CD4-positive, alpha-beta T cell treated with Interferon alpha-2 for 1 hour (primary cell): ENCODE results near the gene TTC39B.

Experiments used
- DNase-seq, 2 donors: peaks; one replicate each; pipeline ENCODE4 v3.0.0-alpha.2; 2020 to 2022

The TTC39B gene

DNA sequence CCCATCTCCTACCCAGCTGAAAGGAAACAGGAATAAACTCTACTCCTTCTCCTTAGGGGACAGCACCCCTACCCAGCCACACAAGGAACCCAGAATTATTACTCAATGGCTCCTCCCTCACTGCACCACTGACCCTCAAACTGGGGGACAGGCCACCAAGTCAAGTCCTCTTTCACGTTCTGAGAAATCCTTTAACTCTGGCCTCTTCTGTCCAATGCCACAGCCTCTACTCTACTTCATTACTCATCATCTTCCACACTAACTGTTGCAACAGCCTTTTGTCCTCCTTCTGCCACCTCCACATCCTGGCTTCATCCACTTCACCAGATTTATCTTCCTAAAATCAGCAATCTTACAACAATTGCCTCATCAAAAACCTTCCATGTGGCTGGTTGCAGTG, 6.8 kb downstream of the TTC39B start:
- no peak for DNase-seq

DNA sequence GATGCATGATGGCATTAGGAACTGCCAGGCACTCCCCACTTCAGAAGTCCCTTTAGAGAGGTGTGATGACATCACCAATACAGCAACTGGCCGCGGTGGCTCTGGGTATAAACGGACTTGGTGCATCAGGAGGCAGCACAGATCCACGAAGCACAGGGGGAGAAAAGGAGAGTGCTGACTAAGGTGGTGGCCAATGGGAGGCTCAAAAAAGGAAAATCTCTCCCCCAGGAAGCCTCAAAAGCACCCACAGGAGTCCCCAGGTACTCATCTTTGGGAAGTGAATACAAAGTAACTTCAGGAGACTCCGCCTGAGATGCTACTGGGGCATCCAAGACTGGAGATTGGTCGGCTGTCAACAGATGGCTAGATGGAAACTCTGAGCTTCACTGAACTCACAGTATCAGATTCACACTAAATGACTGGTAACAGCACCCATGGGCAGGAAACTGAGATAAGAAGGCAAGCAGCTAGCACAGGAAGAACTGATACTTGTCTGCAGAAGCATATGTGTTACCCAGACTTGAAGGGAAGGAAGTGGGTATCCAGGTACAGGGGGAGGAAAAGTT, 7.6 kb downstream of the TTC39B start:
- DNase-seq: peak; percentile 69 to 83

DNA sequence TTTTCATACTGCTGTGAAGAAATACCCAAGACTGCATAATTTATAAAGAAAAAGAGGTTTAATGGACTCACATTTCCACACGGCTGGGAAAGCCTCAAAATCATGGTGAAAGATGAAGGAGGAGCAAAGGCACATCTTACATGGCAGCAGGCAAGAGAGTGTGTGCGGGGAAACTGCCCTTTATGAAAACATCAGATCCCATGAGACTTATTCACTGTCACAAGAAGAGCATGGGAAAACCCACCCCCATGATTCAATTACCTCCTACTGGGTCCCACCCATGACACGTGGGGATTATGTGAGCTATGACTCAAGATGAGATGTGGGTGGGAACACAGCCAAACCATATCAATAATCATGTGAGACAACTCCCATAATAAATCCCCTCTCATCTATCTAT, 8.7 kb downstream of the TTC39B start:
- DNase-seq: no peak

DNA sequence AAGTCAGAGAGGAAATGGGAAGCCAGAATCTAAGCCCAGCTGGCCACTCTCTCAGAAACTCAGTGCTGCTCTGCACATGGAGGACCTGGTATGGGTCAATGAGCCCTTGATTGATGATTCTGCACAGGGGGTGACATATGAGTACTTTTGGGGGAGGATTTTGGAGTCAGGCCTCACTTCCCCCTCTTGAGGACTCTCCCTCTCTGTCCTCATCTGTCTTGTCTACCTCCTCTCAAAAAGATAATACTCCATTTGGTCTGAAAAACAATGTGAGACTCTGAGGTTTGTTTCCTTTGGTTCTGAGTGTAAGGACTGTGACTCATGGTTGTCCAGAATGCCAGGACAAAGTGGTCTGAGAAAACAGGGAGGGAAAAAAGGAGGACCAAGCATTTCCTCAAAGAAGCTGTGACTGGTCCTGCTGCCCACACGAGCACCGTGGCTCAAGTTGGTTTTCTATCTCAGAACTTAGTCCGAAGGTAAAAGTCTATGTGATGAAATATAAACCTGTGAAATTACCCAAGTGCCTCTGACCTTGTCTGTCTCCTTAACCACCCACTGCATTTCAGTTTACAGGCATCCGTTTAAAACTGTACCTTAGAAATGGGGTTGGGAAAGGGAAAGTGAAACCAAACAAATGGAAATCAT, 11.1 kb downstream of the TTC39B start:
- DNase-seq: peak; percentile 26 to 82

DNA sequence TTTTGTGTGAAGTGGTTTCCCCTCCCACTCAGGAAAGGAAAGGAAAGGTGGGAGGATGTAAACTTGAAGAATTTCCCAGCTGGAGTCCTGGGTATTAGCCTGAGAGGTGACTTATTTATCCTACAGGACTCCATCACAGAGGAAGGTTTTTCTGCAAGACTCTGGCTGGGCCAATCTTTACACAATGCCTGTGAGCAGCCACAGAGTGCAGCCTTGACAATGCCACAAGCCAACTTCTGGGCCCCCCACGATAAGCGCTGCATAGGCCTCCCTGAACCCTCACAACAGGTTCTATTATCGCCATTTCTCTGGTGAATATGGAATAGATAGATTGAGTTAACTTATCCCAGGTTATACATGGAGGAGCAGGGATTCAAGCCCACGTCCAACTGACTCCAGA, 12.4 kb downstream of the TTC39B start:
- DNase-seq: no peak

DNA sequence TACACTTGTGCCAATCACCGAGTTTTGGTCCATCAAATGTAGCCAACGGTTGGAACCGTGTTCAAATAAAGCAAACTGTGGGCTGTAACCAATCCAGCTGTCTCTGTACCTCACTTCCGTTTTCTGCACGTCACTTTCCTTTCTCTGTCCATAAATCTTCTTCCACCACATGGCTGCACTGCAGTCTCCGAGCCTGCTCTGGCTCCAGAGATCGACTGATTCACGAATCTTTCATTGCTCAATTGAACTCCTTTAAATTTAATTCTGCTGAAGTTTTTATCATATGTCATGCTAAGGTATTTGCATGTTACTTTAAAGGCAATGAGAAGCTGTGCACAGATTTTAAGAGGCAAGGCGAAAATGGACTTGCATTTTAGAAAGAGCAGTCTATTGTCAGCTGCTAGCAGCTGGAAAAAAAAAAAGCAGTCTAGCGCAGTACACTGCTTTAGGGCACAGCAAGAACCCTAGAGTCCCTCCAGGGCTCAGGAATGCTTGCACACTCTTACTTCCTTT, 13.2 kb downstream of the TTC39B start:
- DNase-seq: peak; percentile 22 to 62

DNA sequence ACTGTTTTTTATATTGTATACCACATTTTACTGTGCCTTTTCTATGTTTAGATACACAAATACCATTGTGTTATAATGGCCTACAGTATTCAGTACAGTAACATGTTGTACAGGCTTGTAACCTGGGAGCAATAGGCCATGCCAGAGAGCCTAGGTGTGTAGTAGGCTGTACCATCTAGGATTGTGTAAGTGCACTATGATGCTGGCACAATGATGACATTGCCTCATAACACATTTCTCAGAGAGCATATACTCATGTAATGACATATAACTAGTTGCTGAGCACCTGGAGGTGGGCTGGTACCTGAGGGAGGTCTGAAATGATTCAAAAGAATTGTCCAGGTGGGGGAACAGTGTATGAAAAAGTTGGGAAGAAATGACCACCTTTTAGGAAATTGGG, 13.9 kb downstream of the TTC39B start:
- DNase-seq: no peak

DNA sequence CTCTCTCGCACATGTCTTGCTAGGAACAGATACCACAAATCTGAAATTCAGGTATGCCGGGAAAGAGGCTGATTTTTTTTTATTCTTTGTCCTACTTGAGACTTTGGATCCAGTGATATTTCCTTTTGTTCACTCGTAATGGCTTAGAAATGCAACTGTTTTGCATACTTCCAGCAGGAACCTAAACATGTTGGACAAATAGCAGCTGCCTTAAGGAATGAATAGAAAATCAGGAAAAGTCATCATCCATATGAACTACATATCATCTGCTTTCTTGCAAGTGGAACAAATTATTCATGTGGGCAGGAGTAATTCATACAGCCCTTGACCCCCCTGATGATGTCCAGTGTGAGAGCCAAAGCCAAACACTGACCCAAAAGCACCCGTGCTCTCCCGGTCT, 17.4 kb downstream of the TTC39B start:
- no peak for DNase-seq

DNA sequence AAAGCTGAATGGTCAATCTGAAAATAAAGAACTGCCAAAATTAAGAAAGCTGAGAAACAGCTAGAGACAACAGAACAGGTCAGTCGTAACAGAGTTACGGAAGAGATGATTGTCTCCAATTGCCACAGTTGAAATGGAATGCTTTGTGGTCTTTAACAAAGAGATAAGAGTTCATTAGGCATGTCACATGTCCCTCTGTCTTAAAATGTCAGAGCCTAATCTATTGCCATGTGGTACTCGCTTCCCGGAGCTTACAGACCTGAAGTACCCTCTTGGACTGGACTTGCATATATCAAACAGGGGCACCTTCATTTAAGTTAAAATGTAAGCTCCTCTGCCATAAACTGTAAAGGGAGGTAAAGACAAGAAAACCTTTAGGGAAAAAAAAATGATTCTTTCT, 19.7 kb downstream of the TTC39B start:
- DNase-seq: no peak

DNA sequence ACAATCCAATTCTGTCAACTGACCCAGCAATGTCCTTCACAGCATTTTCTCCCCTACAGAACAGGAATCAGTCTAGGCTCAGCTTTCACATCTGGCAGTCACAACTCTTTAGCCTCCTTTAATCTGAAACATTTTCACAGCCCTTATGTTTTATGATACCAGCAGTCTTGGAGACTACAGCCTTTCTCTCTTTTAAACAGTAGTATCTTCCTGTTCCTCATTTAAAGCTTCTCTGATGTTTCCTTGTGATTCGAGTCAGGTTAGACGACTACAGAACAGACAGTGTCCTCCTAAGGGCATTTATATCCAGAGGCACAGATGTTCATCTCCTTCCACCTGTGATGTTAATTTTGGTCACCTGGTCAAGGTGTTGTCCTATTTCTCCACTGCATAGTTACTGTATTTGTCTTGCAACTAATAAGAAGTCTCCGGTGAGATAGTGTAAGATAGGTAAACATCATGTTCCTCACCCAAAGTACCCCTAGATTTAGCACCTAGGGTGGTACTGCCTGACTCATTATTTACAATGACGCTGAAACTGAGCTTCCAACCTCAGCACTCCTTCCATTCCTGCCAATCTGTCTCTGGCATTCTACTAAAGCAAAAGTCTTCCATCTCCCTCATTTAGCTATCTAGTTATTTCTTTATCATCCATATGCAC, 20.7 kb downstream of the TTC39B start:
- no peak for DNase-seq

DNA sequence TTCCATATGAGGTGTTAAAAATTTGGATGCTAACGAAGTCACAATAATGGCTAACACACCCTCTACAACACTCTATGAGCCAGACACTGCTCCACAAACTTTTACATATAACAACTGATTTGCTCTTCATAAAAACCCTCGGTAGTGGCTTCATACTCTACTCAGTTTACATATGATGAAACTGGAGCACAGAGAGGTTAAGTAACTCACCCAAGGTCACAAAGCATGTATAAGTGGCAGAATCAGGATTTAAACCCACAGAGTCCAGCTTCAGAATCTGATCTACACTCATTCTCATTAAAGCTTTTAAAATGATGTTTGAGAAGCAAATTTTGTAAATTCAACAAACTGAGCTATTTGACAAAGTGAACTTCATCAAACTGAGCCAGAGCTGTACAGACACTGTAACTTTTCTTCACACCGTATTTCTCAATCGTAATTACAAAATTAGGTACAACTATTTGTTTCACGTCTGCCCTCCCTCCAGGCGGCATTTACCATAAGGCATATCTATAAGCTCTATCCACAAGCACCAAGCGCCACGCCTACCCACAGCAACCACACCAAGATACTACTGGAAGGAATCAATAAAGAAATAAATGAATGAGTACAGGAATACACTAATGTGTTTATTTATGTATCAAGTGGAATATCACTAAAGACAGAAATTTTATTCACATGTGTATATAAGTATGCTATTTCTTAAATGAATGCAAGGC, 24.3 kb downstream of the TTC39B start:
- DNase-seq: no peak

DNA sequence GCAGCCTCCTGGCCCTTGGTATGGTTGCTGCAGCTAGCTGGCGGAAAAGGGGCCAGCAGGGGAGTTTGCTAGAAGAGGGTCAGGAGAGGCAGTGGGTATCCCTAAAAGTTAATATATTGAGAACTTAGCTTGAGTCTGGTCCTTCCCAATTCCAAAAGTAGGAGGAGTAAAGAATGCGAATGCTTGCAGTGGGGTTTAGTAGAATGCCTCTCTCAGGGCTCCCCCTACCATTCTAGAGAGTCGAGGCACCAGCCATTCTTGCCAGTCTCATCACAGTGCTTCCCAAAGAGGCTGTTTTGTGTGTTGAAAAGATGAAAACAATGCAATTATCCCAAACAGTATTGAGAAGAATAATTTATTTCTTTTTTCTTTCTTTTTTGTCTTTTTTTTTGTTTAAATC, 26.4 kb downstream of the TTC39B start:
- DNase-seq: no peak

DNA sequence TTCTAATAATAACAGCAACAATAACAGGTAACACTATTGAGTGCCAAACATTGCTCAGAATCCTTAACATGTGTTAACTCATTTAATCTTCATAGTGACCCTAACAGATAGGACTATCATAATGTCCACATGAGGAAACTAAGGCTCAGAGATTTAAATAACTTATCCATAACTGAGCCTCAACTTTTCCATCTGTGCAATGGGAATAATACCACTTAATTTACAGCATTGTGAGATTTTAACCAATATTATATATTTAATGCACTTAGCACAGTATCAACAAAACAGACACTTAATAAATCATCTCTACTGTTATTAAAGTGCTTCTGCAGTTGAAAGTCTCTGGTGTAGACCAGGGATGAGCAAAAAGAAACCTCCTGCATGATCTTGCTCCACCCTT, 28.2 kb downstream of the TTC39B start:
- DNase-seq: no peak

DNA sequence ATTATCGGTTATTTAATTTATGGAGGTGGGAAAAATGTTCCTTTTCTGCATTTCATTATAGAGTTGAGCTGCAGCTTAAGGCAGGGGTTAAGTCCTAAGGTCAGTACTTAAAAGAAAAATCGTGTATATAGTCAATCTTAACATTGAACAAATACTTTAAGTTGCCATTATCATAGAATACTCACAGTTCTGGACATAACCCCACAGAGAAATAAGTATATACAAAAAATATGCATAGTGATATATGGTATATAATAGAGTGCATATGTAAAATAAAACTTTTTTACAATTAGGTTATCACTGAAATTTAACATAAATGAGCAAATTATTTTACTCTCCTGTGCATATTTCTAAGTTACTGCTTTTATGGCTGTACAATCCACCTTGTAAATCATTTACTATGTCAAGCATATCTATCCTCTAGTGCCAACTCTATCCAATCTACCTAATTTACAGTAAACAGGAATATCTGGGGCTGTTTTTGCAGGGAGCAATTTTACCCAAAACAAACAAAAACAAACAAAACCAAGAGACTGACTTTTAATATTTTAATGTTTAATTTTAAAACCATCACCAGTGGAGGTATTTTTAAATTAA, 28.8 kb downstream of the TTC39B start:
- DNase-seq: no peak

DNA sequence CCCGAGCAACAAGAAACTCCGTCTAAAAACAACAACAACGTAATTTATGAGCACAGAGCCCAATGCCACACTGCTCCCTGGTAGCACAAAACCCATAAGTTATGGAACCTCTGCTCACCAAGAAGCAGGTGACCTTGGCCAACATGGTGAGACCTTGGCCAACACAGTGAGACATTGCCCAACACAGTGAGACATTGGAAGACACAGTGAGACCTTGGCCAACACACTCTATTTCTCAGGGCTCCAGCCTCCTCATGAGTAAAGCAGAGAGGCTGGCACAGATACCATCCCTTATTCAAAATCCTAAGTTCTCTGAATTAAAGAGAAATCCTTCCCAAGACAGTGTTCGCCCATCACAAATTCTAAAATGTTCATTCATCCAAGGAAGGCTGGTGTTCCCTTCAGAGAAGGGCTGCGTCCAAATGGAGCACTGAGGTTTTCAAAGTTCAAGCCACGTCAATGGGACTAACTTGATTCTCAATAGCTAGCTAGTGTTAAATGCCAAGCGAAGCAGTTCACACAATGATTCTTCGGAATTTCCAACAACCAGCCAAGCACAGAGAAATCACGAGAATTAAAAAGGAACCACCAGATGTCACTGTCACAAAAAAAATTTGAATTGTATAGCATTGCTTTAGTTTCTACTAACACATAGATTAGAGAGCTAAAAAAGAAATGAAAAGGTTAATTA, 29.5 kb downstream of the TTC39B start:
- DNase-seq: peak in 1 of 2 donors; percentile 48

DNA sequence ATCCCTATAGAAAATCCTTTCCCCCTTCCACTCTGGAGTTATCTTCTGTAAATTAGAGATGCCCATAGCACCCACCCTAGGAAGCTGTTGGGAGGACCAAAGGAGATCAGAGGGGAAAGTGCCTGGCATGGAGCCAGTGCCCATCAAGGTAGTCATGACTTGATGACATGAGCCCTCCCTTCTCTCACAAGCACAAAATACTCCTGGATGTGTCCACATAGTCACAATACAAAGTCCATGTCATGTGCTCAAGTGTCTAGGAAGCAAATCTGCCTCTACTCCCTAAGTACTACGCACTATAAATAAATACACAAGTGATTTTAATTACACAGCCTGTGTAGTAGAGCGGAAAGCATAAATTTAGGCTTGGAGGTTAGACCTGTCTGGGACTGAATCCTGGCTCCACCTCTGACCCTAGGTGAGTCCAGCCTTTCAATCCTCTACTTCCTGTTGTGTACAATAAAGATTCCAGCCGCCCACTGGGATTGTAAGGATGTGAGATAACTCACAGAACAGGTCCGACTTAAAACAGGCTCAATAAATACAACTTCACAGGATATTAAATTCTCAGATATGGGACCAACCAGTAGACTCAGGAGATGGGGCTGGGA, 30.6 kb downstream of the TTC39B start:
- no peak for DNase-seq

DNA sequence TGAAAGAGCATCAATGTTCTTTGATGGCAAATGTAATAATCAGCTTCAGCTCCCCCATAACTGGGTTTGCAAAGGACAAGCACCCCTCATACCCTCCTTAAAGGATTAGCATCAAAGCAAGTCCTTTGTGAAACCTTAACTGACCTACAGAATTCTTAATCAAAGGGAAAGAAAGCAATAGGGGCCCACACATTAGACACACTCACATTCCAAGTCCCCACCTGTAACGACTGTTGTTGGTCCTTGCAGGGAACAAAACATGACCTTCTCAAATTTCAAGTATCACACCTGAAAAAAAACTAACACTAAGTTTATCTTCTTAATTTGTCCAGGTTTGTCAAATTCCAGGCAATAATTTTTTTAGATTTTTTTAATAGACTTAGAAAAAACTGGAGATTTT, 32.6 kb downstream of the TTC39B start:
- no peak for DNase-seq

DNA sequence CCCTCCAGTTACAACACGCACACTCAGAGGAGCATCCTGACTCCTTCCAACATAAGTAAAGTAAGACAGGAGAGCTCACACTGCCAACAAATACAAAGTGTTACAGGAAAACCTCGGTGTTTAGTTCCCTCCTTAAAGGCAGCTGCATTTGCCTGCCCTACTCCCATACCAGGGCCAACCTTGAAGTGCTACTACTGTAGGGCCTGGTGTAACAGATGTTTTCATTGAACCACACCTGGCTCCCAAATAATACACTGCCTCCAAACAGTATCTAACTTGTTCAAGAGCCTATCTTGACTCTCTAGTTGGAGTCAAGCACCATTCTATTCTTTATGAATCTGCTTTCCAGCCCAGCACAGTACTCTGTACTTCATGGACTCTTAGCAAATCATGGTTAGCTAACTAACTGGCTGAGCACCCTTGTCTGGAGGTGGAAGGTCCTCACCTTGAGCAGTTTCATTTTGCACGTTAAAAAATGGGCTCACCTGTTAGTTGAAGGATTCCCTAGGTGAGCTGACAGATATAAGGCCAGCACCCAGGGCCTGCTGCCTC, 34.6 kb downstream of the TTC39B start:
- DNase-seq: no peak

DNA sequence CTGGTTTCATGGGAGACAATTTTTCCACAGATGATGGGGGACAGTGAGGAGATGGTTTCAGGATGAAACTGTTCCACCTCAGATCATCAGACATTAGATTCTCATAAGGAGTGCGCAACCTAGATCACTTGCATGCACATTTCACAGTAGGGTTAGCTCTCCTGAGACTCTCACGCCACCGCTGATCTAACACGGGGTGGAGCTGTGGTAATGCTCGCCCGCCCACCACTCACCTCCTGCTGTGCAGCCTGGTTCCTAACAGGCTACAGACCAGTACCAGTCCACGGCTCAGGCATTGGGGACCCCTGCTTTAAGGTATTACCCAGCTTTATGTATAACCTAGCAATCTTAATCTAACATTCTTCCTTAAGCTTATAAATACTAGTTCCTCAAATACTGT, 35.6 kb downstream of the TTC39B start:
- peak in 1 of 2 donors; percentile 39 for DNase-seq

DNA sequence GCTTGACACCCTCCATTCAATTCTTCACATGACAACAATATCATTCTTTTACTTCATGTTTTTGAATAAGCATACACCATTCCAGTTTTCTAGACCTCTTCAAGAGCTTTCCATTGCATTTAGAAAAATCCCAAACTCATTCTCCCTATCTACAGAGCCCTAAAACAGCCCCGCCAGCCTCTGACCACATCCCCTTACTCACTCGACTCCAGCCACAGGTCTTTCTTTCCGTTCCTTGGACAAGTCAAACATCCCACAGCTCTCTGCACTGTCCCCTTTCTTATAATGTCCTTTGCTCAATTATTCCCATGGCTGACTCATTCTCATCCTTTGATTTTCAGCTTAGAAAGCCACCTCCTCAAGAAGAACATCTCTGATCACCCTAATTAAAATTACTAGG, 38.2 kb downstream of the TTC39B start:
- no peak for DNase-seq

DNA sequence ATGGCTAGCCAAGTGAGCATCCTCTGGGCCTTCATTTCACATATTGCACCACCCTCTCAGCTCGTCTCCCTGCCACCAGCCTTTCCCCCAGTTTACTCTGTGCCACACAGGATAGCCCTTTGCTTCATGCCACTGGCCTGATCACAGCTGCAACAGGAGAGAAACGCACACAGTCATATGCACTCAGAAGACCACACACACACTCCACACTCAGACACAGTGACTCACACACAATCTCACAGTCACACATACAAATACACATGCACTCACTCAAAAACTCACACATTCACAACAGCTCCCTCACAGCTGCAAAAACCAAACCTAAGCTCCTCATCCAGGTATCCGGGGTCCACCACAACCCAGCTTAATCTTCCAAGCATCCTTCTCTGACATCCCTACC, 38.7 kb downstream of the TTC39B start:
- DNase-seq: no peak

DNA sequence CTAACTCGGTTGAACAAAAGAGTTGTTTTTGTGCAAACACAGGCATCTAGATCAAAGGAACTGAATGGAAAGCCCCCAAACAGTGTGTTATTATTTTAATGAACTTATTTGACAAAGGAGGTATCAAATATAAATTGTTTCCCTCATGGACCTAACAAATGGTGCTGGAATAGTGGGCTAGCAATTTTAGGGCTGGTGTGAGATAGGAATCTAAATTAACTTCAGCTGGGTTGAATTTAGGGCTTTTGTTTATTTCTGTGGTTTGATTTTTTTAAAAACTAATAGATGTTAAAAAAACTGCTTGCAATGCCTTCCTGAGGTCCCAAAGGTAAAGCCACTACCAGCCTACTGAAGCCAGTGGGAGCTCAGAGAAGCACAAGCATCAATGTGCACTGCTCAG, 42.1 kb downstream of the TTC39B start:
- DNase-seq: no peak
